Fibroblast of mammary gland (primary cell): ENCODE results near the gene TOMM34.

ENCODE experiments used
- DNase-seq: peaks from one replicate; pipeline ENCODE4 v3.0.0-alpha.2; 2010; ENCODE audit warnings: low read depth
- H3K4me3 ChIP-seq: 2 replicates; pipeline ENCODE4 v1.5.1; 2011; ENCODE audit warnings: low read depth, mild to moderate bottlenecking, low read length, moderate library complexity; ENCODE audit not compliant: control insufficient read depth
- TF ChIP-seq, protein P1 (sequence below): conservative IDR thresholded peaks from 2 replicates; pipeline ENCODE4 v1.5.1; 2011; ENCODE audit warnings: low read depth, low read length, inconsistent platforms; ENCODE audit not compliant: control insufficient read depth, insufficient read depth

TOMM34 gene, protein sequence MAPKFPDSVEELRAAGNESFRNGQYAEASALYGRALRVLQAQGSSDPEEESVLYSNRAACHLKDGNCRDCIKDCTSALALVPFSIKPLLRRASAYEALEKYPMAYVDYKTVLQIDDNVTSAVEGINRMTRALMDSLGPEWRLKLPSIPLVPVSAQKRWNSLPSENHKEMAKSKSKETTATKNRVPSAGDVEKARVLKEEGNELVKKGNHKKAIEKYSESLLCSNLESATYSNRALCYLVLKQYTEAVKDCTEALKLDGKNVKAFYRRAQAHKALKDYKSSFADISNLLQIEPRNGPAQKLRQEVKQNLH

DNA sequence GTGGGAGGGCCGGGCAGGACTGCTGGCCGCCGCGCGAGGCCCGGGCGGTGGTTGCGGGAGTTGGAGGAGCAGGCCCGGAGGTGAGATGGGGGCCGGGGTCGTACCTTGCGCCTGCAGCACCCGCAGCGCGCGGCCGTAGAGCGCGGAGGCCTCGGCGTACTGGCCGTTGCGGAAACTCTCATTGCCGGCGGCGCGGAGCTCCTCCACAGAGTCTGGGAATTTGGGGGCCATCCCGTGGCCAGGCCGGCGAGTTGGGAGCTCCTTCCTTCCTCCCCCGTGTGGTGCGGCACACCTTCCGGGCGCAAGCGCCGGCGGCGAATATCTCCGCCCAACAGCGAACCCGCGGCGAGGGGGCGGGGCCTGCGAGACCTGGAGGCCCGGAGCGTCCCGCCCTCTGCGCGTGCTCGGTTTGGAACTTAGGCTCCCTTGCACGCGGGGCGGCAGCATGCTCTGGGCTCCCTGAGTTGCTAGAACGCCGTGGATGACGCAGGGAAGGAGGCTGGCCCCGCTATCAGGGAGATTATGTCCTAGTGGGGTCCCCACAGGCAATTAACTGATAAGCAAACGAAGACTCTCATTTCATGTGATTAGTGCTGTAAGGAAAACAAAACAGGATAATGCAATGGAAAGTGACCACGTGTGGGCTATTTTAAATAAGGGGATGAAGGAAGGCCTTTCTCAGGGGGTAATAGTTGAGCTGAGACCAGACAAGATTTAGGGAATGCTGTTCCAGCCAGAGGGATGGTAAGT is at the start of gene TOMM34:
Gene TOMM34, minus strand, starts transcription at position 295 of the 750 bp plus-strand sequence. Its CDS starts 64 bp downstream, at position 231.
- peak within 1 kb of the TSS; percentile 65 for H3K4me3 ChIP-seq
- peak; percentile 88 for DNase-seq
- TF ChIP-seq, protein P1, sequence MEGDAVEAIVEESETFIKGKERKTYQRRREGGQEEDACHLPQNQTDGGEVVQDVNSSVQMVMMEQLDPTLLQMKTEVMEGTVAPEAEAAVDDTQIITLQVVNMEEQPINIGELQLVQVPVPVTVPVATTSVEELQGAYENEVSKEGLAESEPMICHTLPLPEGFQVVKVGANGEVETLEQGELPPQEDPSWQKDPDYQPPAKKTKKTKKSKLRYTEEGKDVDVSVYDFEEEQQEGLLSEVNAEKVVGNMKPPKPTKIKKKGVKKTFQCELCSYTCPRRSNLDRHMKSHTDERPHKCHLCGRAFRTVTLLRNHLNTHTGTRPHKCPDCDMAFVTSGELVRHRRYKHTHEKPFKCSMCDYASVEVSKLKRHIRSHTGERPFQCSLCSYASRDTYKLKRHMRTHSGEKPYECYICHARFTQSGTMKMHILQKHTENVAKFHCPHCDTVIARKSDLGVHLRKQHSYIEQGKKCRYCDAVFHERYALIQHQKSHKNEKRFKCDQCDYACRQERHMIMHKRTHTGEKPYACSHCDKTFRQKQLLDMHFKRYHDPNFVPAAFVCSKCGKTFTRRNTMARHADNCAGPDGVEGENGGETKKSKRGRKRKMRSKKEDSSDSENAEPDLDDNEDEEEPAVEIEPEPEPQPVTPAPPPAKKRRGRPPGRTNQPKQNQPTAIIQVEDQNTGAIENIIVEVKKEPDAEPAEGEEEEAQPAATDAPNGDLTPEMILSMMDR = no peak

DNA sequence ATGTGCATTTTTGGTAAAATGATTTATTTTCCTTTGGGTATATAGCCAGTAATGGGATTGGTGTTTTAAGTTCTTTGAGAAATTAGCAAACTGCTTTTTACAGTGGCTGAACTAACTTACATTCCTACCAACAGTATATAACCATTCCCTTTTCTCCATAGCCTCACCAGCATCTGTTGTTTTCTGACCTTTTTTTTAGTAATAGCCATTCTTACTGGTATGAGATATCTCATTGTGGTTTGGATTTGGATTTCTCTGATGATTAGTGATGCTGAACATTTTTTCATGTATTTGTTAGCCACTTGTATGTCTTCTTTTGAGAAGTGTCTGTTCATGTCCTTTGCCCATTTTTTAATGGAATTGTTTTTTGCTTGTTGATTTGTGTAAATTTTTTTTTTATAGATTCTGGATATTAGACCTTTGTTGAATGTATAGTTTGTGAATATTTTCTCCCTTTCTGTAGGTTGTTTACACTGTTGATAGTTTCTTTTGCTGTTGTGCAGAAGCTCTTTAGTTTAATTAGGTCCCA is 48.4 kb upstream of the TOMM34 start:
- peak; percentile 38 for DNase-seq
- TF ChIP-seq, protein P1 = no peak
- no peak overlapping the region for H3K4me3 ChIP-seq

DNA sequence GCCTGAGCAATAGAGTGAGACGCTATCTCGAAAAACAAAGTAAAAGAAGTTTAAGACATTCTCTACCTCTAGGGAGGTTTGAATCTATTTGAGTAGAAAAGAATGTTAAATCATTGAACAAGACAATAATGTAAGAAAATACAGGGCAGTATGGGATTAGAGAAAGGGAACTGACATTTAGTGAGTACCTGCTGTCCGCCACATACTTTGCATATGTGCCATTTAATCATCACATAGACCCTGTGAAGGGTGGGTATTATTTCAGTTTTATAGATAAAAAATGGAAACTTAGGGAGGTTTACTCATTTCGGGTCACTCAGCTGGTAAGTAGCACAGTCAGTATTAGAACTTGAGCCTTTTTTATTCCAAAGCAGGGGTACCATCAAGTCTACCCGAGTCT is 37.5 kb upstream of the TOMM34 start:
- TF ChIP-seq, protein P1 = no peak
- H3K4me3 ChIP-seq = no peak overlapping the region
- no peak for DNase-seq

DNA sequence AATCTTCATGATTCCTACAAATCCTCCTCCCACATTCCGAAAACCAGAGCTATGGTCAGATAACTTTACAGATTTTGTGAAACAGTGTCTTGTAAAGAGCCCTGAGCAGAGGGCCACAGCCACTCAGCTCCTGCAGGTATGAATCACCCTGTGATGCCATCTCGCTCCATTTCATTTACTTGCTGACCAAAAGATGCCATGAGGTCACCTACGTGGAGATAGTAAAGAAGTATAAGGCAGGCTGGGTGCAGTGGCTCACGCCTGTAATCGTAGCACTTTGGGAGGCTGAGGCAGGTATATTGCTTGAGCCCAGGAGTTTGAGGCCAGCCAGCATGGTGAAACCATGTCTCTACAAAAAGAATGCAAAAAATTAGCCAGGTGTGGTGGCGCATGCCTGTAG is 37.0 kb upstream of the TOMM34 start:
- no peak overlapping the region for H3K4me3 ChIP-seq
- TF ChIP-seq, protein P1 = no peak
- no peak for DNase-seq

DNA sequence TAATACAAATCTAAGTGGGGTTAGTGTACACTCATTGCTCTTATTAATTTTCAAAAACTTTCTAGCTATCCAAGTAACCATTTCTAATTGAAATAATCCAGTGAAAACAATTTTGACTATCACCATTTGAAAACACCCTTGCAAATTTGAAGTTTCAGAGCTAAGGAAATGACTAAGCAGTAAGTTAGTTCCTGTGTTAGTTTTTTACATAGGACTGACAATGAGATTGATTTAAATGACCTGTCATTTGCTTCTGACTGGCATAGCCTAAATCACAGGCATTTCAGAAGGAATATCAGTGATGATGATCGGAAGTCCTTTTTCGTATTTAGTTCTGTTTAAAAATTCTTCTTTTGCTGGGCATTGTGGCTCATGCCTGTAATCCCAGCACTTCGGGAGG is 33.1 kb upstream of the TOMM34 start:
- no peak for DNase-seq
- H3K4me3 ChIP-seq = no peak overlapping the region
- TF ChIP-seq, protein P1 = no peak

DNA sequence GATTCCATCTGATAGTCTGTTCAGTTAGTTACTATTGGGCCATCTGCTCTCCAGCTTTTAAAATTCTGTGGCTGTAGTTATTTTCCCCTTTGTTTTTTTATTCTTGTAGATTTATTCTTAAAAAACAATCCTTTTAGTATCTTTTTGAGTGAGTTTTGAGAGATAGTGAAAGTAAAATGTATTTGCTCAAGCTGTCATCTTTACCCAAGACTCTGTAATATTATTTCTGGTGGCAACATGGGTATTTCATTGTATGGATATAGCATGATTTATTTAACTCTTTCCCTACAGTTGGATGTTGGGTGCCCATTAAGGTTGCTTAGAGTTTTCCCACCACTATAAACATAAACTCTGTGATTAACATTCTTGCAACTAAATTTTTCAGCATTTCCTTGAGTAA is 30.8 kb upstream of the TOMM34 start:
- H3K4me3 ChIP-seq = no peak overlapping the region
- no peak for DNase-seq
- TF ChIP-seq, protein P1 = no peak
